DMS114 treated with DMSO at 0.1 percent for 48 hours (cell line): Measurements from ENCODE around the gene SLC24A4.
"Not testable (repeated sequence)": the region's sequence is repeated elsewhere in the genome, so short reads cannot be mapped to it uniquely, and the experiment has no call there.

Source experiments
- DNase-seq: peaks from one replicate; lab custom pipeline; 2025; ENCODE audit not compliant: unreplicated experiment; lab: John Stamatoyannopoulos, UW

The SLC24A4 gene

GRCh38 chr14:92398888-92399636 is 76.1 kb downstream of the SLC24A4 start:
- no peak for DNase-seq

GRCh38 chr14:92400579-92401444 is 77.8 kb downstream of the SLC24A4 start:
- DNase-seq, result no peak

DNA sequence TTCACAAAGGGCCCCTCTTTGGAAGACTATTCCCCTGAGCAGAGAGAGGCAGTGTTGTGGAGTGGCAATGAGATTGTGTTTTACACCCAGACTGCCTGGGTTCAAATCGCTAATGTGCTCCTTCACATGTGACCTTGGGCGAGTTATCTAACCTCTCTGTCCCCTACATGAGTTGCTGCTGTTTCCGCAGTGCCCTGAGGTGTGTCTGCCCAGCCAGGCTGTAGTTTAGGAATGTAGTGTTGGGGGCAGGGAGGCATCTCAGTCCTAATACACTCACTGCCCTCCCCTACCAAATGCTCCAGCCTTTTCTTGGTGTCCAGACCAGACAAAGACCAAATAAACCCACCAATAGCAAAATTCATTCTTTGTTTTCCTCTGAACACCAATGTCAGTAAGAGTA is 78.6 kb downstream of the SLC24A4 start:
- no peak for DNase-seq

DNA sequence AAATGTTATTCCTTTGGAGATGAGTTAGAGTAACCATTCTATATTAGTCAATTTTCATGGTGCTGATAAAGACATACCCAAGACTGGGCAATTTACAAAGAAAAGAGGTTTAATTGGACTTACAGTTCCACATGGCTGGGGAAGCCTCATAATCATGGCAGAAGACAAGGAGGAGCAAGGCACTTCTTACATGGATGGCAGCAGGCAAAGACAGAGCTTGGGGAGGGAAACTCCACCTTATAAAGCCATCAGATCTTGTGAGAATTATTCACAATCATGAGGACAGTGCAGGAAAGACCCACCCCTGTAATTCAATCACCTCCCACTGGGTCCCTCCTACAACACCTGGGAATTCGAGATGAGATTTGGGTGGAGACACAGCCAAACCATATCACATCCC is 79.5 kb downstream of the SLC24A4 start:
- DNase-seq, result not testable (repeated sequence)

GRCh38 chr14:92404018-92404417 is 81.1 kb downstream of the SLC24A4 start:
- no peak for DNase-seq

GRCh38 chr14:92404421-92404820 is 81.5 kb downstream of the SLC24A4 start:
- DNase-seq, result no peak

GRCh38 chr14:92404938-92405337 is 82.0 kb downstream of the SLC24A4 start:
- DNase-seq, result no peak

DNA sequence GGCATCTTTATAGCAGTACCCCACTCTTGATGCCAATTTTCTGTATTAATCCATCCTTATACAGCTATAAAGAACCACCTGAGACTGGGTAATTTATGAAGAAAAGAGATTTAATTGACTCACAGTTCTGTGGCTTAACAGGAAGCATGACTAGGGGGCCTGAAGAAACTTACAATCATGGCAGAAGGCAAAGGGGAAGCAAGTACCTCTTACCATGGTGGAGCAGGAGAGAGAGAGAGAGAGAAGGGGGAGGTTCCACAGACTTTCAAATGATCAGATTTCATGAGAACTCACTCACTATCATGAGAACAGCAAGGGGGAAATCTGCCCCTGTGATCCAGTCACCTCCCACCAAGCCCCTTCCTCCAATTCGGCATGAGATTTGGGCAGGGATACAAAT is 84.4 kb downstream of the SLC24A4 start:
- DNase-seq, result no peak

DNA sequence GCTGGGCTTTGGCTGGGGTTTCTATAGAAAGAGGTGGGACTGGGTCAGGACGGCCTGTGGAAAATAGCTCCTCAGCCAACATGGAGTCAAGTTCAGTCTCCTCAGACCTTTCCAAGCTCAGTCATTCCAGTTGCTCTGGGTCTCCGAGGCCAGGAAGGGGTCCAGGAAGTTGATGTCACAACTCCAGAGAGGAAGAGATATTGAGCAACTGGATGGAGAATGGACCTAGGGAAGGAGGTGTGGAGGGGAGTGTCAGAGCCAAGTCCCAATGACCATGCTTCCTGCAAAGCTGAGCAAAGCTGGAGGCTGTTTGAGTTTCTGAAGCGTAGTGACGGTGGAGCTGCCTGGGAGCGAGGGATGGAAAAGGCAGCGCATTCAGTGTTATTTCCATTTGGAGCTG is 86.1 kb downstream of the SLC24A4 start:
- DNase-seq, result no peak

DNA sequence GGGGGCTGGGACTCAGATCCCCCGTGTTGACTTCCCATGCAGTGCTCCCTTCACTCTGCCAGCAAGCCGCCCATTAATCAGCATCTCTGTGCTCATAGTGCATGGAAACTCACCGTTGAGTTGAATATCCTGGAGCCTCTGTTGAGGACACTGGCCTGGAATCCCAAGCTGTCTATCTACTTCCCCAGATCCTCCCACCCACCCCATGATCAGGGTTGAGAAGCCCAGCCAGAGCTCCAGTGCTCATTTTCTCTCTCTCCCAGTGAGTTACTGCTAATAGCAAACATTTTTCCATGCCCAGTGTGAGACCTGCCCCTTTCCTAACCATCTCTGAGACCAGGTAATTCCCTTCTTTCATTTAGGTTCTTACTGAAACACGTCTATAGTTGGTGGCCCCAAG is 88.2 kb downstream of the SLC24A4 start:
- no peak for DNase-seq

- DNase-seq, result no peak
These were observed 89.0 kb downstream of the SLC24A4 start for GRCh38 chr14:92411941-92412340.

DNA sequence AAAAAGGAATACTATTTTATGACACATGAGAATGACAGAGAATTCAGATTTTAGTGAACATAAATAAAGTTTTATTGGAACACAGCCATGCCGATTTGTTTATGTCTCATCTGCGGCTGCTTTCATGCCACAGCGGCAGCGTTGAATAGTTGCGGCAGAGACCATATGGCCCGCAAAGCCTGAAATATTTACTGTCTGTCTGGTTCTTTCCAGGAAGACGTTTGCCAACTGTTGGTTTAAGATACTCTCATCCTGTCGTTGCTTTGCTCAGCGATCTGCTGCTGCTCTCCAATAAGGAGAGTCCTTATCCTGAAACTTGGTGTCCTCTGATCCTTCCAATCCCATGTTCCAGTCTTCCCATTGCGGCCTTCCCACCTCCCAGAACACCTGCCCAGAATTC is 89.9 kb downstream of the SLC24A4 start:
- DNase-seq, result no peak

- no peak for DNase-seq
These were observed 90.4 kb downstream of the SLC24A4 start for GRCh38 chr14:92413379-92413778.

DNA sequence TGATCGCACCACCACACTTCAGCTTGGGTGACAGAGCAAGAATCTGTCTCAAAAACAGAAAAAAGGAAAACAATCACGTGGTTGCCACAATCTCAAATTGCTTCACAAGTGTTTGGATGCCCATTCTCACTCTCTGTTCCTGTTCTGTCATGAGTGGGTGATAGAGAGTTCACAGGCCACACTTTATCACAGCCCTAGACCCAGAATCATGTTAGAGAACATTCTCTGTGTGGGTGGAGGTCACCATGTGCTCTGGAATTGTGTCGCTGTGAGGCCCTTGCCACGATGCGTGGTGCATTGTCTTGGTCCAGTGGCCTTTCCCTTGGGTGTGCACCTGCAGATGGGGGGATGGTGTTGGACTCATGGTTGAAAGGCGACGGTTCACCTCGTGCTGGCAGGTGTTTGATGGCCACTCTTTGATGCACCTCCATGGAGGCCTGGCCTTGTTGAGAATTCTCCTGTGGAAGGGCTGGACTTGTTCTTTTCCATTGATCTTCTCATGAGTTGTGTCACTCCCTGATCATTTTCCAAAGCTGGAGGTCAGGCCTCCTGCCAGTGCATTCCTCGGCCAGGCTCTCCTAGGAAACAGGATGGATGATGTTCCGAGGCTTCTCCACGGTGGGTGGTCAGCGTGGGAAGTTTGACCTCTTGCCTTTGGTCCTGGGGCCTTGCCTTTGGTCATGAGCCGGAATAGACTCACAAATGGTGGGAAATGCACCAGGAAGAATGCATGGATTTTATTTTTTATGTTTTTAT is 91.9 kb downstream of the SLC24A4 start:
- no peak for DNase-seq

DNA sequence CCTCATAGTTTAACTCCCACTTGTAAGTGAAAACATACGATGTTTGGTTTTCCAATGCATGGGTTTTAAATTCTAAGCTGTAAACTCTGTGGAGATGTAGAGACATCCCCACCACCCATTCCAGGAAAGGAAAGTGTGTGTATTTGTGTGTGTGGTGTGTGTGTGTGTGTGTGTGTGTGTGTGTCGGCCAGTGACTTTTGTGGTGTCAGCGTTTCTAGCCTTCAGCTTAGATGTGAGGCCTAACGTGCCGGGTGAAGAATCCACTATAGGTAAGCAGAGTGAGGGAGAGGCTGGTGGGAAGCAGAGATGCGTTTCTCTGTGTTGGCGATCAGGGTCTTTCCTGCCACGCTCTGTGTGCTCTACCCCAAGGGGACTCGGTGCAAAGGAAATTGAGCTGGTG is 93.0 kb downstream of the SLC24A4 start:
- DNase-seq, result no peak

- no peak for DNase-seq
These were observed 93.6 kb downstream of the SLC24A4 start for GRCh38 chr14:92416544-92416943.

DNA sequence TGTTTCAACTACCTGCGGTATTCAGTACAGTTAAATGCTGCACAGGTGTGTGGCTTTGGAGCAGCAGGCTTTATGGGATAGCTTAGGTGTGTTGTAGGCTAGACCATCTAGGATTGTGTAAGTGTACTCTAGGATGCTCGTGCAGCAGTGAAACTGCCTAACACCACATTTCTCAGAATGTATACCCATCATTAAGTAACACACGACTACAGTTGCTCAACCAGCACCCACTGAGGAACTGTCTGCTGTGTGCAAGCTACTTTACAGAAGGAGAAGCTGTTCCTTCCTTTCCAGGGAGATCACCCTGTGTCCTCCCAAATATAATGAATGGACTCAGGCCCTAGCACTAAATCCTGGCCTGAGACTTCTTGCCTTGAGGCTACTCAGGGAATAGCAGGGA is 94.8 kb downstream of the SLC24A4 start:
- no peak for DNase-seq

- DNase-seq, result no peak
These were observed 98.8 kb downstream of the SLC24A4 start for GRCh38 chr14:92421751-92422150.

- no peak for DNase-seq
These were observed 102.1 kb downstream of the SLC24A4 start for GRCh38 chr14:92425101-92425500.

- DNase-seq, result no peak
These were observed 103.3 kb downstream of the SLC24A4 start for GRCh38 chr14:92426237-92426636.

DNA sequence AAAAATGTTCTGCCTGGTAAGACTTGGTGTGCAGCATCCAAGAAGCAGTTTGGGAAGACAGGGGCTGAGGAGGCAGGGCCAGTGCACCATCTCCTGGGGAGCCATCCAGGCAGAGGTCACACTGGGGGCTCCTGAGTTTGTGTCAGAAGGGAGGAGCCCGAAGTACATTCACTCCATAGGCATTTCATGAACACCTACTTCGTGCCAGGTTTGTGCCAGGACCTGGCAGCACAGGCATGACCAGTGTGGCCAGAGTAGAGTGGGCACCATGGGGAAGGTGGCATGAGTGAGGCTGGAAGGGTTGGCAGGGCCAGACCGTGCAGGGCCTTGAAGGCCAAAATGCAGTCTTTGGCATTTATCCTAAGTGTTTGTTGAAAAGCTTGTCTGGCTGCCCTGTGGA is 104.1 kb downstream of the SLC24A4 start:
- no peak for DNase-seq

DNA sequence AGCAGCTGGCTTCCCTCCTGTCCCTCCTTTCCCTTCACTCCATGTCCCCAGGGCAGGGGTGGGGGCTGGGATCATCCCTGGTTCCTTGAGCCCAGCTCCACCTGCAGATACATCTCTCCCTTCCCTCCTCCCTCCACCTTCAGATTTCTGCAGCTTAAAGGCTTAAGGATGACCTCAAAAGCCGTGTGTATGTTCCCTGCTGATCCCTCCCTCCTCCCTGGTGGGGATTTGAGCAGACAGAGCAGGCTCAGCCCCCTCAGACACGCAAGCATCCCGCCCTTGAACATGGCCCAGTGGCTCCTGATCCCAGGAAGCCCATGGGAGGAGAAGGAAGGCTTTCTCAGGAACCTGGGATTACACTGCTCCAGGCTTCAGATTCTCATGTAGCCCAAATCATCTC is 107.7 kb downstream of the SLC24A4 start:
- no peak for DNase-seq
